Loucy (cell line): ENCODE data around the gene CLSTN2.

ENCODE experiments used
- H2AFZ ChIP-seq: fragments of 200-600 bp; sonication (generic); 2 replicates; pipeline ENCODE4 v1.6.0; 2016; ENCODE audit warnings: antibody characterized with exemption, mild to moderate bottlenecking, low read length, moderate library complexity
- H3F3A ChIP-seq: fragments of 200-600 bp; 2 replicates; pipeline ENCODE4 v1.6.0; 2016; ENCODE audit warnings: antibody characterized with exemption, low read depth, mild to moderate bottlenecking
- H3K27me3 ChIP-seq: fragments of 200-600 bp; sonication (generic); 2 replicates; pipeline ENCODE4 v1.6.1; 2014; ENCODE audit warnings: low read length, mild to moderate bottlenecking; ENCODE audit not compliant: insufficient read depth, poor library complexity, severe bottlenecking
- H3K36me3 ChIP-seq: fragments of 200-600 bp; sonication (generic); 2 replicates; pipeline ENCODE4 v1.6.1; 2016; ENCODE audit warnings: low read length; ENCODE audit not compliant: insufficient read depth
- H3K4me1 ChIP-seq: fragments of 200-600 bp; sonication (generic); 2 replicates; pipeline ENCODE4 v1.5.1; 2014; ENCODE audit warnings: low read length, mild to moderate bottlenecking; ENCODE audit not compliant: insufficient read depth, poor library complexity, severe bottlenecking
- H3K4me2 ChIP-seq: fragments of 200-600 bp; sonication (generic); 2 replicates; pipeline ENCODE4 v1.6.0; 2014; ENCODE audit warnings: antibody characterized with exemption, low read length, low read depth, mild to moderate bottlenecking; ENCODE audit not compliant: poor library complexity, severe bottlenecking
- H3K4me3 ChIP-seq: fragments of 200-600 bp; sonication (generic); 2 replicates; pipeline ENCODE4 v1.5.1; 2014; ENCODE audit warnings: low read length, mild to moderate bottlenecking, mixed read lengths; ENCODE audit not compliant: poor library complexity, severe bottlenecking
- H3K79me2 ChIP-seq: fragments of 200-600 bp; sonication (generic); 2 replicates; pipeline ENCODE4 v1.6.1; 2014; ENCODE audit warnings: low read length; ENCODE audit not compliant: insufficient read depth
- H3K9ac ChIP-seq: fragments of 200-600 bp; sonication (generic); 2 replicates; pipeline ENCODE4 v1.6.0; 2014; ENCODE audit warnings: mild to moderate bottlenecking, low read depth, low read length, moderate library complexity; ENCODE audit not compliant: poor library complexity, severe bottlenecking
- H3K9me2 ChIP-seq: fragments of 200-600 bp; sonication (generic); replicated peaks from 2 replicates; pipeline ENCODE4 v1.6.1; 2016; ENCODE audit warnings: low read depth, low read length, mixed read lengths
- H3K9me3 ChIP-seq: fragments of 200-600 bp; sonication (generic); 2 replicates; pipeline ENCODE4 v1.6.1; 2014; ENCODE audit warnings: mild to moderate bottlenecking, antibody characterized with exemption, low read length, low read depth; ENCODE audit not compliant: insufficient read depth
- H4K20me1 ChIP-seq: fragments of 200-600 bp; sonication (generic); 2 replicates; pipeline ENCODE4 v1.6.0; 2014; ENCODE audit warnings: antibody characterized with exemption, low read length, mild to moderate bottlenecking; ENCODE audit not compliant: insufficient read depth, poor library complexity, severe bottlenecking
- EZH2phosphoT487 ChIP-seq: fragments of 200-600 bp; IDR thresholded peaks from 2 replicates; pipeline ENCODE4 v1.6.1; 2018; ENCODE audit warnings: antibody characterized with exemption, mild to moderate bottlenecking, moderate library complexity, borderline replicate concordance
- TF ChIP-seq, protein P1 (sequence below): fragments of 200-600 bp; sonication (generic); conservative IDR thresholded peaks from 2 replicates; pipeline ENCODE4 v1.5.1; 2014; ENCODE audit warnings: mild to moderate bottlenecking, antibody characterized with exemption, low read length

The CLSTN2 gene

DNA sequence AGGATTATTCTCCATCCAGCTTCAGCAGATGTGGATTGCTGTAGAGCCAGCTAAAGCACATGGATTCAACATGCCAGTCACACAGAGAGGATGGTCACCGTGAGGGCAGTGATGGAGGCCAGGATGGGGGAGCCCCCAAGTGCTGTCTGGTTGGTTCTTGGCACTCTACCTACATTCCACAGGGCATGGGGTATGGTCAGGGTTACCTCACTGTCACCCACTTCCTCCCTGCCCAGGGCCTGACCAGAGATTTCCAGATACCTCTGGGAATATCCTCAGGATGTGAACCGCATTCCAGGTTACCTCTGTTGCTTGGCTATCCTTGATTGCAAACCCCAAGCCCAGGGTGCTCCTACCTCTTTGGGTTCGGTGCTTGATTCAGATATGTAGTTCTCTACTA, 595.6 kb downstream of the CLSTN2 start:
- Histone ChIP-seq H2AFZ (no peak overlapping the region), H3K4me2 (no peak overlapping the region), H3K9ac (no peak overlapping the region), H3K4me1 (no peaks in the 10 kb centered on the region), H3F3A (no peaks in the 10 kb centered on the region), H3K9me2 (no peaks in the 10 kb centered on the region), H4K20me1 (no peaks in the 10 kb centered on the region), H3K36me3 (no peaks in the 10 kb centered on the region), H3K79me2 (no peaks in the 10 kb centered on the region), H3K9me3 (no peaks in the 10 kb centered on the region), H3K4me3 (no peak overlapping the region), H3K27me3 (no peaks in the 10 kb centered on the region)
- TF ChIP-seq EZH2phosphoT487, result no peak
- TF ChIP-seq, protein P1, sequence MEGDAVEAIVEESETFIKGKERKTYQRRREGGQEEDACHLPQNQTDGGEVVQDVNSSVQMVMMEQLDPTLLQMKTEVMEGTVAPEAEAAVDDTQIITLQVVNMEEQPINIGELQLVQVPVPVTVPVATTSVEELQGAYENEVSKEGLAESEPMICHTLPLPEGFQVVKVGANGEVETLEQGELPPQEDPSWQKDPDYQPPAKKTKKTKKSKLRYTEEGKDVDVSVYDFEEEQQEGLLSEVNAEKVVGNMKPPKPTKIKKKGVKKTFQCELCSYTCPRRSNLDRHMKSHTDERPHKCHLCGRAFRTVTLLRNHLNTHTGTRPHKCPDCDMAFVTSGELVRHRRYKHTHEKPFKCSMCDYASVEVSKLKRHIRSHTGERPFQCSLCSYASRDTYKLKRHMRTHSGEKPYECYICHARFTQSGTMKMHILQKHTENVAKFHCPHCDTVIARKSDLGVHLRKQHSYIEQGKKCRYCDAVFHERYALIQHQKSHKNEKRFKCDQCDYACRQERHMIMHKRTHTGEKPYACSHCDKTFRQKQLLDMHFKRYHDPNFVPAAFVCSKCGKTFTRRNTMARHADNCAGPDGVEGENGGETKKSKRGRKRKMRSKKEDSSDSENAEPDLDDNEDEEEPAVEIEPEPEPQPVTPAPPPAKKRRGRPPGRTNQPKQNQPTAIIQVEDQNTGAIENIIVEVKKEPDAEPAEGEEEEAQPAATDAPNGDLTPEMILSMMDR, result no peak

DNA sequence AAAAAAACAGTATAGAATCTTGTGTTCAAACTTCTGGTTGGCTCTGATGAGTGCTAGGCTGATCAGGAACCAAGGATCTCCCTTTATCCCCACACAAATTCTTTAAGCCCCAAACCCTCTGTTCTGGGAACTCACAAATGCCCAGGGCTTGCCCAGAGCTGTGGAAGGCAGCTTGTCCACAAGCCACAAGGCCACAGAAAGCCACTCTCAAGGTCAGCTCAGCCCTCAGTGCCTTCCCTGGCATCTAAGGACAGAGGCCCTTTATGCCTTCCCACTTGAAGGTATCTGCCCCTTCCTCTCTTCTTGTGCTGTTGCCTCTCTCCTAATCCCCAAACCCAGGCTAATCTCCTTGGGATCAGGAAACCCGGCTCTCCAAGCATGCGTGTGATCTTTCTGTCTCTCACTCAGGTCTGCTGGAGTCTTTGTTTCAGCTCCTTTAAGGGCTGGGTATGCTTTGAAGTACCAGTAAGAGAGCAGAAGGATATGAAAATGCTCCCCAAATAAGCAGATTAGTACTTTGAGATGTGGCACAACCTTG, 597.9 kb downstream of the CLSTN2 start:
- Histone ChIP-seq H3K27me3 (no peaks in the 10 kb centered on the region), H3K9me3 (no peaks in the 10 kb centered on the region), H3K4me1 (no peaks in the 10 kb centered on the region), H3K36me3 (no peaks in the 10 kb centered on the region), H4K20me1 (no peaks in the 10 kb centered on the region), H2AFZ (no peak overlapping the region), H3K9ac (no peak overlapping the region), H3F3A (no peaks in the 10 kb centered on the region), H3K4me3 (no peak overlapping the region), H3K9me2 (no peaks in the 10 kb centered on the region), H3K79me2 (no peaks in the 10 kb centered on the region), H3K4me2 (no peak overlapping the region)
- TF ChIP-seq EZH2phosphoT487, result no peak
- TF ChIP-seq, protein P1, result no peak

DNA sequence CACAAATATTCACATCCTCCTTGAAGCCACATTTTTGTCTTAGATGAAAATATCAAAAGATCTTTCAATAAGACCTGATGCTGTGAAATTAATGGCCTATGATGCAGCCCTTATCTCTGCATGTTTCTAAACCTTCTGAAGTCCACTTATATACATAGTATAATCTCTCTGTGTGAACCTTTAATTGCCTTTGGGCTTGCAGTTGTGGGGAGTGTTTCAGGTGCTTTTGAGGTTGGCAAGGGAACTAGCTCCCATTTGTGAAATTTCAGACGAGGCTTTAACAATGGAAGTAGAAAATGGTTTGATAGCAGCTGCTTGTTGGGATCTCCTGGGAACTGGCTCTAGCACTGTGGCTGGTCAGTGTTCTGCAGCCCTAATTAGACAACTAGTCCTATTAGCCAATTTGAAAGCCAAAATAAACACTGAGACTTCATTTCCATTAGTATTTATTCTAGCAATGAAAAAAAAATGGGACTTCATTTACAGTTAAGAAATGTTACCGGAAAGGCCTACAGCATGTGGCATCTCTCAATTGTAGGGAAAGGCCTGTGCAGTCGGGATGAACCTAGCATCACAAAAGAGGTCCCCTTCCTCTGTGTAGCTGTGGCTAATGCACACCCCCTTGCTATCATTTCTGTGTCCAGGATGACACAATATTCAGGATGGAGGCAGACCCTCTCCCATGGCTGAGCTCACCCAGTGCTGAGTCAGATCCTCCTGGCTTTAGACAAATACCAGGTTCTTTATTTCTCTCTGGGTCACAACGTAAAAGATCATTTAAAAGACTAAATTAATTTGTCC, 602.1 kb downstream of the CLSTN2 start:
- no peaks in the 10 kb centered on the region for H3K9me3 ChIP-seq
- H3K4me3 ChIP-seq, result no peak overlapping the region
- H3K9ac ChIP-seq, result no peak overlapping the region
- no peaks in the 10 kb centered on the region for H3F3A ChIP-seq
- no peaks in the 10 kb centered on the region for H3K4me1 ChIP-seq
- H3K79me2 ChIP-seq, result no peaks in the 10 kb centered on the region
- TF ChIP-seq EZH2phosphoT487, result no peak
- TF ChIP-seq, protein P1, result no peak
- no peak overlapping the region for H3K4me2 ChIP-seq
- H2AFZ ChIP-seq, result no peak overlapping the region
- no peaks in the 10 kb centered on the region for H3K9me2 ChIP-seq
- no peaks in the 10 kb centered on the region for H3K36me3 ChIP-seq
- no peaks in the 10 kb centered on the region for H4K20me1 ChIP-seq
- no peaks in the 10 kb centered on the region for H3K27me3 ChIP-seq
